HG03095 (cell line): ENCODE data around the gene KRT86.
"Not testable (repeated sequence)": the region's sequence is repeated elsewhere in the genome, so short reads cannot be mapped to it uniquely, and the experiment has no call there.

Experiments used
- ATAC-seq: cut with Tn5 transposase; IDR thresholded peaks from one replicate; pipeline ENCODE4 v1.9.1; 2021; ENCODE audit warnings: moderate library complexity; ENCODE audit not compliant: unreplicated experiment

Gene KRT86

DNA sequence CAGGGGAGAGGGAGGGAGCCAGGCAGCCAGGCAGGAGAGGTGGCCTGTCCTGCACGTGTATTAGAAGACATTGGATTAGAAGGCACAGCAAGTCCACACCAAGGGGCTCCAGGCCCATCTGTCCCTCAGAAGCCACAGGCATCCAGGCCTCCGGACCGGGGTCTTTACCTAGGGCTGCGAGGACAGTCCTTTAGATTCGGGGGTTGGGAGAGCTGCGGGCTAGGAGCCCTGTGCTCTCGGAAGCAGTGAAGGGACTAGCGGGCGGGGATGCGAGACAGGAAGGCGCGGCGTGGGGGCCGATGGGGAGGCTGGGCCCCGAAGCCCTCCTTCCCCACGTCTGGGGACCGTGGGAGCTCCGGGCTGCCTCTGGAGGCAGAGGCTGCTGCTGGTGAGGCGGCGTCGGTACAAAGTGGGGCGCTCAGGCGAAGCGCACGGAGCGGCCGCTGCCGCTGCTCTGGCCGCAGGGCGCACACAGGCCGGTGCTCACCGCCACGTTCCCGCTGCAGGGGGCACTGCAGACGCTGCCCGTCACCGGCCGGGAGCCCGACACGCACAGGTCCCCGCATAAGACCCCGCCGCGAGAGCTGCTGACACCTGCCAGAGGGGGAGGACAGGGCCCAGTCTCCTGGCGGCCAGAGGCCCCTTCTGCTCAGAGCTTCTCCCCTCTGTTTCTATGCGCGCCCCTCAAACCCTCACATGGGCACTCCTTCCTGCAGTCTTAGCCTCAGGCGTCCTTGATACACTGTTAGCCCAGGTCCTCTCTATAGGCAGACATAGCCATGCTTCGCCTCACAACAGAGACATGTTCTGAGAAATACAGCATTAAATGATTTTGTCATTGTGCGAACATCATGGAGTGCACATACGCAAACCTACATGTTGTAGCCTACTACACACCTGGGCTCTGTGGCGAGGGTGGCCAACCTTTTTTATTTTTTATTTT lies 24.1 kb upstream of the KRT86 start:
- no peak for ATAC-seq

DNA sequence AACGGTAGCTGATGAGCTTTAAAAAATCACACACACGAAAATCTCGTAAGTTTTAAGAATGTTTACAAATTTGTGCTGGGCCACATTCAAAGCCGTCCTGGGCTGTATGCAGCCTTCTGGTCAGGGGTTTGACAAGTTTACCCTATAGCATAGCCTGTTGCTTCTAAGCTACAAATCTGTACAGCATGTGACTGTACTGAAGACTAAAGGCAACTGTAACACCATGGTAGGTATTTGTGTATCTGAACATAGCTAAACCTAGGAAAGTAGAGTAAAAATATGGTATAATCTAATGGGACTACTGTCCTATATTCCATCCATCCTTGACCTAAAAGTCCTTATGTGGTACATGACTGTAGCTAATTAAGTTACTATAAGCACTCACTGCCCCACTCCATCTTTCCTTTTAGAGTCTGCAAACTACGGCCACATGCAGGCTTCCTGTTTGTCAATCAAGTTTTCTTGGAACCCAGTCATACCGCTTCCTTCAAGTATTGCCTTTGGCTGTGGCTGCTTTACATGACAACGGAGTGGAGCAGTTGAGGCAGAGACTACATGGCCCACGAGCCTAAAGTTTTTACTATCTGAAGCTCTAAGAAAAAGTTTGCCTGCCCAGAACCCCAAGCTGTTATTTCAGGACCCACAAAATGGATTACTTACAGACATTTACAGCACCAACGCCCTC lies 22.9 kb upstream of the KRT86 start:
- ATAC-seq: no peak

DNA sequence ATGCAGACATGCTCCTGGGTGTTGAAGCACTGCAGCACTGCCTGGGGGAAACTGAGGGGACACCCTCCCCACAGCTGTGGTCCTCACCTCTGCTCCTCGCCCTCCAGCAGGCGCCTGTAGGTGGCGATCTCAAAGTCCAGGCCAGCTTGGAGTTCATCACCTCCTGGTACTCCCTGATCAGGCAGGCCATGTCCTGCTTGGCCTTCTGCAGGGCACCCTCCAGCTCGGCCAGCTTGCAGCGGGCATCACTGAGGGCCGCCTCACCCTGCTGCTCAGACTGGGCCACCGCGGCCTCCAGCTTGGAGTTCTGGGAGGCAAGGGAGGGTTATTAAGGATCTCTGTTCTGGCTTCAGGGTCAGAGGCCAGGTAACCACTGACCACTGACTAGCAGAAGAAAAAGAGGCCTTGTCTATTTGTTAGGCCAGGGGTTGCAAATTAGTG lies 22.2 kb upstream of the KRT86 start:
- not testable (repeated sequence) for ATAC-seq

GRCh38 chr12:52252728-52253343 lies 21.6 kb upstream of the KRT86 start:
- ATAC-seq: no peak

GRCh38 chr12:52253391-52254179 lies 20.9 kb upstream of the KRT86 start:
- no peak for ATAC-seq

GRCh38 chr12:52254180-52254964 lies 20.1 kb upstream of the KRT86 start:
- ATAC-seq: no peak

- no peak for ATAC-seq
These were observed 19.3 kb upstream of the KRT86 start for GRCh38 chr12:52254965-52255751.

DNA sequence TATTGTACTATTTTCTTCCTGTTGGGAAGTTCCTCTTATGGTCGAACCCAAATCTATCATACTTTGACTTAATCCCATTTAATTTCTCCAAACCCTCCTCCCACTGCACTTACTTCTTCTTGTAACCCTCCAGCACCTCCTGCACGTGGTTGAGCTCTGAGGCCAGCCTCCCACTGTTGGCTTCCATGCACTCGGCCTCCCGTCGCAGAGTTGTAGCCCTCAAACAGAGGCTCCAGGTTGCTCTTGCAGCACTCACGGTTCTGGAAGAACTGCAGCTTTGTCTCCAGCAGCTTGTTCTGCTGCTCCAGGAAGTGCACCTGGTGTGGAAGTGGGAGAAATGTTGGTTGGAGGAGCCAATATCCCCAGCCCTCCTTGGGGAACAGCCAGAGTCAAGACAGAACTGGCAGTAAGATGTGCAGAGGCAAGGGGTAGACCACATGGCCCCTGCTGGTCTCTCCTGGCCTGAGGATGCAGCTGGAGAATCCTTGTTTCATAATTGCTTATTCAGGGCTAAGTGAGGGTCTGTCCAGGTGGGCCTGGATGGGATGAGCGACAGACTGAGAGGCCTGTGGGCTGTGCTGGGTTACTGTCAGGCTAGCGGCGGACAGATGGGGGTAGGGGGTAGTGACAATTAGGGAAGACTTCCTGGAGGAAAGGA lies 18.4 kb upstream of the KRT86 start:
- ATAC-seq: no peak

GRCh38 chr12:52256584-52256935 lies 17.9 kb upstream of the KRT86 start:
- ATAC-seq: no peak

- no peak for ATAC-seq
These were observed 17.3 kb upstream of the KRT86 start for GRCh38 chr12:52257074-52257551.

- ATAC-seq: not testable (repeated sequence)
These were observed 16.5 kb upstream of the KRT86 start for GRCh38 chr12:52257922-52258321.

DNA sequence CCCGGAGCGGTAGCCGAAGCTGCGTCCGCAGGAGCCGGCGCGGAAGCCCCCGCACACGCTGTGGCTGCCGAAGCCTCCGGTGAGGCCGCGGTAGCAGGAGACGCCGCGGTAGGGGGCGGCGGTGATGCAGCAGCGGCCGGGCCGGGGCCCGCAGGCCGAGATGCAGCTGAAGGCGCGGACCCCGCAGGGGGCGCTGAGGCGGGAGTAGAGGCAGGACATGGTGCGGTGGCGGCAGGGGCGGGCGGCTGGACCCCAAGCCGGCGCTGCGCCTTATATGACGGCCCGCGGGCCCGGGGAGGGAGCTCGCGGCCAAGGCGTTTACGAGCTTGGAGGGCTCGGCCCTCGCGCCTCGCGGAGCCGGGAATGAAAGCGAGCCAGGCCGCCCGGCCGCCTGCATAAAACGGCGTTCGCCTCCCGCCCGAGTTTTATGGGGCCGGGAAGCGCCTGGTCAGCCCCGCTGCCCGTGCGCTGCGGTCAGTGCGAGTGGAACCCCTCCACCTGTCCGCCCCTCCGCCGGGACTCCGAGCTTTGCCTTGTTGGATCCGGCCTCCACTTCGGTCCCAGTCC lies 16.0 kb upstream of the KRT86 start:
- no peak for ATAC-seq

DNA sequence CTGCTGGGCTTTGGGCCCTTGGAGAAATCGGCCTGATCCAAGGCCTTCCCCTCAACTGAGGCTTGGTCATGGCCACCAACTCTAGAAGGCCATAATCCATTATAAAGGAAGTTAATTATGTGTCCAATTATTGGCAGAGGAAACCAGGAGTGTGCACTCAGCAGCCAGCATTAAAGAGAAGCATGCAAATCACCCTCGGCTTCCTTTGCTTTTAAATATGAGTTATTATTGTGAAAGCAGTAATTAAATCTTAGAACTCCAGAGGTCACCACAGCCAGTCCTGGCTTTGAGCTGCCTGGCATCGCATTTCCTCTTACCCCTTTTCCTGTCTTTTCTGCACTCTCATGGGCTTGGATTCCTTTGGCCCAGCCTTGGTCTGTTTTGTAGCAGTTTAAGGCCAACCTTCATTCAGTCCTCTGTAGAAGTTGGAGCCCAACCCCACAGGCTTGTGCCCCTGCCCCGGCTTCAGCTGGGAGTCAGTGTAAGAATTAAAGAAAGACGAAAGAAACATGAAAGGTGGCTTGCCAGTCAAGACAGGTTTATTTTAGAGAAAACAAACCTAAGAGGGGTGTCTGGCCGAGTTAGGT lies 14.7 kb upstream of the KRT86 start:
- ATAC-seq: no peak

- ATAC-seq: no peak
These were observed 13.9 kb upstream of the KRT86 start for GRCh38 chr12:52260361-52261207.

DNA sequence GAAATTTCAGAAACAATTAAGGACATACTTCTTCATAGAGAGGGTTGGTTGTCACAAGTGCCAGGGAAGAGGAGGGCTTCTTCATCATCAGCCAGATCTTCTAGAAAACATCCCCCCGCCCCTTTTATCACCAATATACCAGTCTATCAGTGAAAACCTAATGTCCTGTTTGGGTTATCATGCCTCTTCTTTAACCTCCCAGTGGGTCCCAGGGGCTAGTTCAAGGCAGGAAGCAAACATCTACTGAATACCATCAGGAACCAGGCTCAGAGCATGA lies 13.3 kb upstream of the KRT86 start:
- no peak for ATAC-seq

- no peak for ATAC-seq
These were observed 12.2 kb upstream of the KRT86 start for GRCh38 chr12:52262286-52262685.

DNA sequence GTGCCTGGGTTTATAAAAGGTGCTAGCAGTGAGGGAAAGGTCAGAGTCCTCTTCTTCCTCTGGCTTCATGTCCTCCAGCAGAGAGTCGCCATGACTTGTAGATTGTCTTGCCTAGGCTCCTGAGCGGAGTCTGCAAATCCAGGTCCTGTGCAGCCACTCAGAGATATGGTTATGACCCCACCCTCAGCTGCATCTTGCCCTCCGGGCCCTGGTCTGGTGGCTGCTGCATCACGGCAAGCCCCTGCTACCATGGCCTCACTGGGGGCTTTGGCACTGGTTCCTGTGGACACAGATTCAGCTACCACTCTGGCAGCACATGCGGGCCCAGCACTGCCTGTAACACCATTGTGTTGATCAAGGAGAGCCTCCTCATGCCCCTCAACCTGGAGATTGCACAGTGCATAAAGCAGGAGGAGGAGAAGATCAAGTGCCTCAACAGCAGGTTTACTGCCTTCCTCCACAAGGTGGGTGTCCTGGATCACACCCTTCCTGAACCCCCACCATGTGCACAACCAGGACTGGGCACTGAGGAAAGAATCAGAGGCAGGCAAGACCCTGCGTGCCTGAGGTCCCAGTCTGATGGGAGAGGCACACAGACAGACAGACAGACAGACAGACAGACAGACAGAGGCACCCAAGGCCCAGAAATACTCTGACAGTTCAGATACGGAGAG lies 10.5 kb upstream of the KRT86 start:
- ATAC-seq: no peak
